Astrocyte (in vitro differentiated cells and primary cell): ENCODE data around the gene PCDHA5. TPM values are rescaled to one million over a fixed set of nuclear protein-coding genes. Genes with fewer than 3 reads are reported as not detected.

Experiments used
- DNase-seq: peaks from one replicate; pipeline ENCODE4 v3.0.0-alpha.2; 2010; ENCODE audit warnings: low read depth
- FAIRE-seq: peaks from 2 replicates; lab custom pipeline; 2011; peaks lifted over from hg19 to GRCh38; lab: Jason Lieb, UNC
- H2AFZ ChIP-seq: 2 replicates; pipeline ENCODE4 v1.6.0; 2012; ENCODE audit warnings: low read depth, low read length, inconsistent platforms
- H3K27ac ChIP-seq: 2 replicates; pipeline ENCODE4 v1.5.1; 2011; ENCODE audit warnings: low read depth, low read length, inconsistent platforms
- H3K27me3 ChIP-seq: 2 replicates; pipeline ENCODE4 v1.6.0; 2011; ENCODE audit warnings: low read length, inconsistent platforms; ENCODE audit not compliant: insufficient read depth
- H3K36me3 ChIP-seq: 2 replicates; pipeline ENCODE4 v1.5.1; 2011; ENCODE audit warnings: low read length, inconsistent platforms; ENCODE audit not compliant: insufficient read depth
- H3K4me1 ChIP-seq: 2 replicates; pipeline ENCODE4 v1.5.1; 2011; ENCODE audit warnings: low read length, inconsistent platforms; ENCODE audit not compliant: insufficient read depth
- H3K4me2 ChIP-seq: 2 replicates; pipeline ENCODE4 v1.6.0; 2012; ENCODE audit warnings: low read length, inconsistent platforms
- H3K4me3 ChIP-seq: 2 replicates; pipeline ENCODE4 v1.5.1; 2011; ENCODE audit warnings: low read depth, mild to moderate bottlenecking, low read length, inconsistent platforms; ENCODE audit not compliant: insufficient read depth
- H3K79me2 ChIP-seq: 2 replicates; pipeline ENCODE4 v1.6.0; 2012; ENCODE audit warnings: mild to moderate bottlenecking, low read length, inconsistent platforms; ENCODE audit not compliant: insufficient read depth
- H3K9ac ChIP-seq: 2 replicates; pipeline ENCODE4 v1.6.0; 2012; ENCODE audit warnings: mild to moderate bottlenecking, low read length, inconsistent platforms
- H3K9me3 ChIP-seq: 2 replicates; pipeline ENCODE4 v1.5.1; 2012; ENCODE audit warnings: low read depth, mild to moderate bottlenecking, low read length, inconsistent platforms; ENCODE audit not compliant: insufficient read depth
- H4K20me1 ChIP-seq: 2 replicates; pipeline ENCODE4 v1.6.0; 2012; ENCODE audit warnings: low read length, inconsistent platforms; ENCODE audit not compliant: insufficient read depth
- H3K27ac Mint-ChIP-seq: one replicate; pipeline ENCODE4 v1.8.0; 2021; ENCODE audit warnings: mild to moderate bottlenecking, mixed read lengths; ENCODE audit not compliant: unreplicated experiment
- H3K27me3 Mint-ChIP-seq: one replicate; pipeline ENCODE4 v1.8.0; 2021; ENCODE audit warnings: low read depth, mixed read lengths; ENCODE audit not compliant: unreplicated experiment
- H3K36me3 Mint-ChIP-seq: one replicate; pipeline ENCODE4 v1.8.0; 2021; ENCODE audit warnings: low read depth, mixed read lengths; ENCODE audit not compliant: unreplicated experiment
- H3K4me1 Mint-ChIP-seq: one replicate; pipeline ENCODE4 v1.8.0; 2021; ENCODE audit warnings: low read depth, mixed read lengths; ENCODE audit not compliant: unreplicated experiment
- H3K4me3 Mint-ChIP-seq: one replicate; pipeline ENCODE4 v1.8.0; 2021; ENCODE audit warnings: mild to moderate bottlenecking, moderate library complexity, mixed read lengths; ENCODE audit not compliant: unreplicated experiment
- H3K9me3 Mint-ChIP-seq: one replicate; pipeline ENCODE4 v1.8.0; 2021; ENCODE audit warnings: mild to moderate bottlenecking, mixed read lengths; ENCODE audit not compliant: unreplicated experiment
- CTCF ChIP-seq: IDR thresholded peaks from 2 replicates; pipeline ENCODE4 v1.5.1; 2011; ENCODE audit warnings: low read depth, mild to moderate bottlenecking, inconsistent platforms, low read length, moderate library complexity; ENCODE audit not compliant: insufficient read depth
- EZH2 ChIP-seq: IDR thresholded peaks from 2 replicates; pipeline ENCODE4 v1.6.1; 2012; ENCODE audit warnings: mild to moderate bottlenecking, low read length, inconsistent platforms; ENCODE audit not compliant: insufficient read depth
- total RNA-seq: library from RNA; stranded (reverse); gene quantifications from 2 replicates; pipeline ENCODE4 v1.2.1, GENCODE V29; 2021

The PCDHA5 gene
- total RNA-seq, 1 donor from 2014 or later: 1.7 TPM

GRCh38 chr5:140857987-140858240 lies 36.5 kb downstream of the PCDHA5 start:
- no peak overlapping the region for H3K4me2 ChIP-seq
- no peak for FAIRE-seq
- peaks cover 36% of the 10 kb centered on the region for H3K36me3 Mint-ChIP-seq

GRCh38 chr5:140862441-140863295 lies 41.3 kb downstream of the PCDHA5 start:
- no peak overlapping the region for H3K27ac Mint-ChIP-seq

More at GRCh38 chr5:140857987-140858240, 36.5 kb downstream of the PCDHA5 start:
- no peaks in the 10 kb centered on the region for H3K27me3 ChIP-seq
- H3K9ac ChIP-seq: no peak overlapping the region
- H3K4me3 Mint-ChIP-seq: no peak overlapping the region
- H3K27me3 Mint-ChIP-seq: no peaks in the 10 kb centered on the region
- no peak for TF ChIP-seq EZH2
- TF ChIP-seq CTCF: no peak
- H3K9me3 Mint-ChIP-seq: peaks cover 17% of the 10 kb centered on the region
- no peaks in the 10 kb centered on the region for H3K36me3 ChIP-seq
- no peaks in the 10 kb centered on the region for H3K4me1 ChIP-seq
- H2AFZ ChIP-seq: no peak overlapping the region
- H3K79me2 ChIP-seq: no peaks in the 10 kb centered on the region
- peaks cover 3% of the 10 kb centered on the region for H3K4me1 Mint-ChIP-seq
- H3K27ac Mint-ChIP-seq: no peak overlapping the region
- no peak for DNase-seq
- peaks cover 34% of the 10 kb centered on the region for H3K9me3 ChIP-seq
- no peaks in the 10 kb centered on the region for H4K20me1 ChIP-seq
- H3K4me3 ChIP-seq: no peak overlapping the region
- H3K27ac ChIP-seq: no peak overlapping the region

More at GRCh38 chr5:140862441-140863295, 41.3 kb downstream of the PCDHA5 start:
- Histone ChIP-seq H3K9ac (no peak overlapping the region), H3K4me1 (no peaks in the 10 kb centered on the region), H3K27me3 (no peaks in the 10 kb centered on the region), H3K9me3 (peaks cover 25% of the 10 kb centered on the region), H3K27ac (no peak overlapping the region), H3K36me3 (no peaks in the 10 kb centered on the region), H4K20me1 (no peaks in the 10 kb centered on the region), H3K79me2 (no peaks in the 10 kb centered on the region), H3K4me3 (no peak overlapping the region), H2AFZ (no peak overlapping the region), H3K4me2 (no peak overlapping the region)
- no peak for TF ChIP-seq CTCF
- no peak for TF ChIP-seq EZH2
- H3K4me1 Mint-ChIP-seq: no peaks in the 10 kb centered on the region
- DNase-seq: no peak
- H3K9me3 Mint-ChIP-seq: peaks cover 11% of the 10 kb centered on the region
- FAIRE-seq: no peak
- no peaks in the 10 kb centered on the region for H3K27me3 Mint-ChIP-seq
- H3K4me3 Mint-ChIP-seq: no peak overlapping the region
- peaks cover 35% of the 10 kb centered on the region for H3K36me3 Mint-ChIP-seq
